Measurements from ENCODE around the gene CHCHD3.

GRCh38 chr7:132854238-132854637 is 227.7 kb downstream of the CHCHD3 start:
- no peak for TF ChIP-seq ZNF274 (IDR thresholded peaks at IDR 0.05; ENCODE audit: low read depth, low read length)
- no peak for TF ChIP-seq SUZ12 (IDR thresholded peaks at IDR 0.05; ENCODE audit: extremely low read depth, insufficient read depth, insufficient read length)
- TF ChIP-seq YY1 (IDR thresholded peaks at IDR 0.05; ENCODE audit: insufficient read depth, insufficient read length) = no peak

Measured in NT2/D1 (cell line).